HG02610 (cell line): ENCODE results near the gene STAB1.

Experiments used
- ATAC-seq: cut with Tn5 transposase; IDR thresholded peaks from one replicate; pipeline ENCODE4 v1.9.1; 2021; ENCODE audit warnings: mild to moderate bottlenecking, moderate library complexity; ENCODE audit not compliant: unreplicated experiment

The STAB1 gene

GRCh38 chr3:52532838-52533622, 37.9 kb downstream of the STAB1 start:
- ATAC-seq, result no peak

DNA sequence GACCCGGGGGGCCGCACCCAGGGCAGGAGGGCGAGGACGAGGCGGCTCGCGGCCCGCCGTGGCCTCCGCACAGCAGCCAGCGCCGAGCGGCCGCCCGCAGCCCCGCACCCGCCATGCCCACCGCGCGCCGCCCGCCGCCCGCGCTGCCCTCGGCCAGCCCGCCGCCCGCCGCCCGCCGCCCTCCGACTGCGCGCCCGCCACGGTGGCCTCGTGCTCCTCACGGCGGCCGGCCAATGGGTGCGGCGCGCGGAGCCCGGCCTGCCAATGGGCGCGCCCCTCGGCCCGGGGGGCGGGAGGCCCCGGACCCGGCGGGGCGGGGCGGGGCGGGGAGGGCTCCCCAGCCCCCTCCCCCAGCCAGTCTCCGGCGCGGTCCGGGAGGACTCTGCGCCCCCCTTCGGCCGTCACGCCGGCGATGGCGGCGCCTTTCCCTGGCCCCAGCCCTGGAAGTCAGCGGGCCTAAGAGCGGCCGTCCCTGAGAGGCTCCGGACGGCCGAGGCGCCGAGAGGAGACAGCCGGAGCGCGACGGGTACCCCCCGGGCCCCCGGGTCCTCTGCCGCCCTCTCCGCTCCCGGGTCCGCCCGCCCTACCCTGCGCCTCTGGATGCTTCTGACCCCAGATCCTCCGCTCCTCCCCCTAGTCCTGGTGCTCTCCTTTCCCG, 38.6 kb downstream of the STAB1 start, which contains the start of gene NT5DC2:
Gene NT5DC2, minus strand, starts transcription at position 235 of the 658 bp plus-strand sequence. Its CDS starts 120 bp downstream, at position 115.
- ATAC-seq, result no peak

DNA sequence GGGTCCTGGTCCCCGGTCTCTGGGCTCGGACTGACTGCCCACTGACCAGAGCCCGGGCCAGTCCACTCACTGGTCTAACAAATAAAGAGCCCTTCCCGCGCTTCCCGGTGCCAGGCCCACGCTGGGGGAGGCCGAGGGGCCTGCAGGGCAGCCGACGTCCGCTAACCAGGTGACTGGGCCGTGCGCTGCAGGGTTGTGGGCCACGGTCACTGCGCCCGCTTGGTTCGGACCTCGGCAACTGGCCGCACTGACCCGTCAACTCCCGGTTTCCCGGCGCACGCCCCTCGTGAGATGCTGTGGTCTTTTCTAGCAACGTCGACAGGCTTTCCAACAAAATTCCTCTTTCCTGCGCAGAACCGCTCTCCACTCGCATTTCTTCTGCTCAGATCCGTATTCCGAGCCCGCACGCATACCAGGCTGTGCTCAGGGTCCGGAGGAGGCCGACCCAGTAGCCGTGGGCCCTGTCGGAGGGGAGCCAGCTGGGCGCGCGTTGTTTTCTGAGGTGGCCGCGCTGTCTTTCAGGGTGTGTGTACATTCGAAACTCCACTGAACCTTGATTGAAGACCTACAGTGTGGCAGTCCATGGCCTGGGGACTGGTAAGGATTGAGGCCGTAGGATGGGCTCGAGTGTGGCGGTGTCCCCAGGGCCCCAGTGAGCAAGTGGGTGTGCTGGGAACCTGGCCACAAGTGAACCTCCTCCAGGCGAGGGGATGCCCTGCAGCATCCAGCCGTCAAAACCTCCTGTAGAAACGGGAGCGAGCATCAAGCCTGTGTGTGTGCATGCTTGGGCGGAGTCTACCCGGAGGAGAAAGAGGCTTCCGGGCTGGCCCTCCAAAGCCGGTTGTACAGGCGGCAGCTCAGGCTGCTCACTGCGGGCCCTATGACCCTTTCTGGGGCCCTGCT, 39.4 kb downstream of the STAB1 start:
- no peak for ATAC-seq

GRCh38 chr3:52535411-52536111, 40.4 kb downstream of the STAB1 start:
- ATAC-seq, result no peak

DNA sequence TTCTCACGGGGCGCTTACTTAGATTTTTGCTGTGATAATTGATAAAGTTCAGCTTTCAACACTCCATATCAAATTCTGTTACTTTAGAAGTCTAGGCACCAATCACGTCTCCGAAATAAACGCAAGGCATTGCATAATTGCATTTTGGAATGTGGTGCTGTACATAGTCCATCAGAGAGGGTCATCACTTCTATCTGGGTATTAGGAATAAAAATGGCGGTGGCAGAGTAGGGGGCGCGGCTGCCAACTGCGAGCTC, 40.9 kb downstream of the STAB1 start:
- ATAC-seq, result no peak

DNA sequence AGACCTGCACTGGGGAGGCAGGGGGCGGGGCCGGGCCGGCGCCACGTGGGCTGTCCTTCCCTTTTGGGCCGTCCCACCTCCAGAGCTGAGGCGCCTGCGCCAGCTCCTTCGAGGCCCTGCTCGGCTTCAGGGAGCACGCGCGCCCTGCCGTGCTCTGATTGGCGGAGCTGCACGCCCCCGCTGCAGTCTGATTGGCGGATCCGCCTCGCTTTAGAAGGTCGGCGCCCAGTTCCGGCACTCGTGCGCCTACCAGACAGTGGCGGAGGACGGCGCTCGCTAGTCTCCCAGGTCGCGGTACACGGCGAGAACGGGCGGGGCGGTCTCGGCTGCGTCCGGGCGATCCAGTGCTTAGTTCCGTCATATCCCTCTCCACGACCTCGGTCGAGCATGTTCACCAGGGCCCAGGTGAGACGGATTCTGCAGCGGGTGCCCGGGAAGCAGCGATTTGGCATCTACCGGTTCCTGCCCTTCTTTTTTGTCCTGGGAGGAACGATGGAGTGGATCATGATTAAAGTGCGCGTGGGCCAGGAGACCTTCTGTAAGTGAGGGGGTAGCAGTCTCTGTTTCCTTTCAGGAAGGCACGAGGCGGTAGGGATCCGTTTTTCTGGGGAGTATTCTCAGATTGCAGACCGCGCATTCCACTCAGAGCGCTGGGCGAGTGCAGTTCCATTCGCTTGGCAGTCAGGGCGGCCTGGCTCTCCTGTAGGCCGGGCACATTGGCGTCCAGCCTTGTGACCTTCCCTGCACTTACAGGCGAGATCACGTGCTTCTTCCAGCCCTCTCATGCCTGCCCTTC, 41.4 kb downstream of the STAB1 start, which contains the start of gene UQCC5:
Gene UQCC5, plus strand, starts transcription at position 237 of the 796 bp plus-strand sequence. Its CDS starts 151 bp downstream, at position 388.
- ATAC-seq, result peak; percentile 92

- ATAC-seq, result no peak
These were observed 42.1 kb downstream of the STAB1 start for GRCh38 chr3:52537165-52537620.

DNA sequence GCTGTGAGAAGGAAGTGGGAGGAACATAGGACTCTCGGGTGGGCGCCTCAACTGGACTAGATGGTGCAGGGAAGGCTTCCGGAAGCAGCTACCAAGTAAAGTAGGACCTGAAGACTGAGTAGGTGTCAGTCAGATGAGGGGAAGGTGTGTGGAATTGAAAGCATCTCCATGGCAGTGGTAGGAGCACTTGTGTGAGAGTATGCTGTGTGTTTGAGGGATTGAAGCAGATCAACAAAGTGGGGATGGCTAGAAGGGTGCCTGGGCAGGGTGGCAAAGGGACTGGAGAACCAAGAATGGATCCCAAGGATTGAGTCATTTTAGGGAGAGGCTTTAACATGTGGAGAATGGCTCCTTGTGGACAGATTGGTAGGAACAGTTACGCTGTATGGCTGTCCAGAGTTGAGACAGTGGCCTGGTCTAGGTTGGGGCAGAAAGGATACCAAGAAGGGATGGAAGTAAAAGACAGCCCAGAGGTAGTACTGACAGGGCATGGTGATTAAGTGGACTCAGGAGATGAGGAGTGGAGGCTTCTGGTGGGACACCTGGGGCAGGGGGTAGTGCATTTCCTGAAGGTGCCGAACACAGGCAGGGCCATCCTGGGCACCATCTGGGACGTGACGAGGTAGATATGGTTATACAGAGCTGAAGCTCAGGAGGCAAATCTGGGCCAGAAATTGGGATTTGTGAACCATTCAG, 42.7 kb downstream of the STAB1 start:
- no peak for ATAC-seq

DNA sequence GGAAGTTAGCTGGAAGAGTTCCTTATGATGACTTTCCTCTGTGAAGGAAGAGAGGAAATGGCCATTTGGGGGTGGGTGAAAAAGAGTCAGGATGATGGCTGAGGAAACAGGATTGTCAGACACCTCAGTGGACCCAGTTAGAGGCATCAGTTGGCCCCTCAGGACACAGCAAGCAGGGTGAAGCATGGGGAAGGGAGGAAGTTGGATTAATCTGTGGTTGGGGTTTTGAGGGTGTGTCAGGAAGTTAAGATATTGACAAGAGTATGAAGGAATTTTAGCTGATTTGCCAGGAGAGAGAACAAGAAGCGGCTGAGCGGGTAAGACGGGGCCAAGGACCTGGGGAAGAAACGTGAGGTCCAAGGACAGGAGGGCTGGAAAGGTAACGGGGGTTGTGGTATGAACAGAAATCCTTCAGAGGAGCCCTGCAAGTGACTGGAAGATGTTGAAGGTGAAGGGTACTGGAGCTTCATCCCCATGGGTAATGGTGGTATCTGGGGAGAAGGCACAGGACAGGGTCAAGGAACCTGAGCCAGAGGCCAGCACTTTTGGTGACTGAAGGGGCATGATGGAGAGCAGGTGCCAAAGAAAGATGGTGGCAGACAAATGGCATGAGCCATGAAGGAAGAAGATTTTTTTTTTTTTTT, 44.0 kb downstream of the STAB1 start:
- ATAC-seq, result no peak

- no peak for ATAC-seq
These were observed 45.9 kb downstream of the STAB1 start for GRCh38 chr3:52541050-52541449.

GRCh38 chr3:52544937-52545336, 49.8 kb downstream of the STAB1 start:
- ATAC-seq, result no peak

GRCh38 chr3:52546111-52546901, 51.2 kb downstream of the STAB1 start:
- no peak for ATAC-seq

GRCh38 chr3:52547143-52547542, 52.0 kb downstream of the STAB1 start:
- ATAC-seq, result no peak

DNA sequence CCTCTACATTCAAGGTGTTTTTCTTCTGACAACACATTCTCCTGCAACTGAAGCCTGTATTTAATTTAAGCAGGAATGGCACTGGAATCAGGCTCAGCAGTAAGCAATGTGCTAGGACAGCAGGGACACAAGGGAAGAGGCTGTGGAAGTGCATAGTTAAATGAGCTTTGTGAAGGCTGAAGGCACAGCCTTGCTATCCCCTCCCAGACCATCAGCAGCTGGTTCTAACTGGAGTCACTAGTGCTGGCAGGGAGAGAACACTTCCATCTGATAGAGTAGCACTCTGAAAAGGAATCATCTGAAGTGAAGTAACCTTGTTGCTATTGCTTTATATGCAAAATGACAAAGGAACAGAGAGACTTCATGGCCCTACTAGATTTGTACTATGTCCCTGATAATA, 56.0 kb downstream of the STAB1 start:
- no peak for ATAC-seq

- ATAC-seq, result no peak
These were observed 57.0 kb downstream of the STAB1 start for GRCh38 chr3:52552089-52552488.

DNA sequence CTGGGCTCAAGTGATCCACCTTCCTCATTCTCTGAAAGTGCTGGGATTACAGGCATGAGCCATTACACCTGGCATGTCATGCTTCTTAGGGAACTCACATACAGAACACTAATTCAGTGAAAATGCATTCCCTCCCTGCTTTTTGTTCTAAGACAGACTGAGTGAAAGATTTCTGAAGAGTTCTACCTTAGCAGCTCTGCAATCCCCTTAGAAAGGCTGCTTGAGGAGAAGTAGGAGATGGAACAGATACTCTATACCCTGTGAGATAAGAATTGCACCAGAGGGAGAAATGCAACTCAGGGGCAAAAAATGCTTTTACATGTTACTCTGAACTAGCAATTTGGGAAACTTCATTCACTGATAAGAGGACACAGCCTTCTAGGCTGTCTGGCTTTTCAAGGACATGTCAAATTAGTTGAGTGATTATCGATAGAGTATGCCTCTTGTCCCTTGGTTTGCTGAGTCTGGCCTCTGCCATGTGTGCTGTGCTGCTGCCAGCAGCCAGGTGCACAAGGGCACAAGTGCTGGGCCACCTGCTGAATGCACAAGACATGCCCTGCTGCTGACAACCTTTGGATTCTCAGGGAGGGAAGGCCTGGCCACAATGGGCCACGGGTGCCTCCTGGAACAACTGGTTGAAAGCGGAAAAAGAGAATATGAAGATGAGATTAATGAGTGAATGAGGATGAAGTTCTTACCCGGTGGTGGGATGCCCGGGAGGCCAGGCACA, 59.1 kb downstream of the STAB1 start:
- ATAC-seq, result no peak

DNA sequence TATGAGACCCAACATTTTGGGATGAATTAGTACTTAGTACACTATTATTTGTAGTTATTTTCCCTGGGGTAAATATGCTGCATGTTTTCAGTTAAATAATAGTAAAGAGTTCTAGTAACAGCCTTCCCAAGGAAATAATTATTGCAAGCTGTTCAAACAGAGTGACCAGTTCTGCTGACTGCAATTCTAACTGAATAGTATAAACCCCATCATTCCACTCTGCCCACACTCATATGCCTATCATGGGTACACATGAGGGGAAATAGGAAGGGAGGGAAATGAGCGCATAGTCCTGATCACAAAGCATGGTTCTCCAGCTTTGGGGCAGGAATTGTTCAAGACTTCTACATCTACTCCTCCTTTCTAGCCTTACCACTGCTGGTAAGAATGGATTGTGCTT, 59.9 kb downstream of the STAB1 start:
- no peak for ATAC-seq
